Cardiac muscle cell (in vitro differentiated cells and primary cell): Measurements from ENCODE around the gene KLF7. TPM values are rescaled to one million over a fixed set of nuclear protein-coding genes. Genes with fewer than 3 reads are reported as not detected.

Experiments used
- DNase-seq, 2 donors: peaks; one replicate each; pipeline versions ENCODE4 v3.0.0 to v3.0.0-alpha.2; 2010 to 2017; ENCODE audit warnings: low read depth in 1 of 2, low spot score in 1 of 2
- H3K27ac ChIP-seq: fragments of 200-600 bp; sonication (generic); 2 replicates; pipeline ENCODE4 v1.5.1; 2016
- H3K27me3 ChIP-seq: fragments of 200-600 bp; sonication (generic); 2 replicates; pipeline ENCODE4 v1.6.0; 2016; ENCODE audit warnings: control low read depth
- H3K36me3 ChIP-seq: fragments of 200-600 bp; sonication (generic); 2 replicates; pipeline ENCODE4 v1.5.1; 2016; ENCODE audit warnings: control low read depth
- H3K4me1 ChIP-seq: fragments of 200-600 bp; sonication (generic); 2 replicates; pipeline ENCODE4 v1.8.1; 2017; ENCODE audit warnings: low read depth, mild to moderate bottlenecking, mixed run types
- H3K4me3 ChIP-seq: fragments of 200-600 bp; sonication (generic); 2 replicates; pipeline ENCODE4 v1.5.1; 2016; ENCODE audit warnings: mild to moderate bottlenecking
- H3K9me3 ChIP-seq: fragments of 200-600 bp; sonication (generic); 2 replicates; pipeline ENCODE4 v1.5.1; 2017; ENCODE audit warnings: low read depth, mild to moderate bottlenecking, control low read depth
- CTCF ChIP-seq: IDR thresholded peaks from 2 replicates; pipeline ENCODE4 v1.5.1; 2012; ENCODE audit warnings: low read depth, mild to moderate bottlenecking, low read length
- polyA plus RNA-seq: library from polyadenylated mRNA; unstranded; fragments of >200 nt; fragmentation: Nextera tagmentation; extraction: Ambion mirVana; gene quantifications from 2 replicates; pipeline ENCODE4 v1.2.1, GENCODE V29; 2016
- total RNA-seq: library from RNA; depleted of rRNA; stranded (reverse); fragments of >200 nt; gene quantifications from 2 replicates; pipeline ENCODE4 v1.2.3, GENCODE V29; 2016

Gene KLF7
- total and polyA plus RNA-seq, 2 experiments from 2014 or later, result 8.3 to 9.3 TPM

- Histone ChIP-seq H3K4me3 (no peak overlapping the region), H3K4me1 (peaks cover 69% of the 10 kb centered on the region), H3K27ac (peak overlapping the region; percentile 90), H3K27me3 (no peaks in the 10 kb centered on the region), H3K36me3 (no peaks in the 10 kb centered on the region), H3K9me3 (no peaks in the 10 kb centered on the region)
- no peak for DNase-seq
- no peak for TF ChIP-seq CTCF
Measured at GRCh38 chr2:207091928-207092327, 73.8 kb downstream of the KLF7 start.

GRCh38 chr2:207091176-207091575, 74.6 kb downstream of the KLF7 start:
- Histone ChIP-seq H3K27me3 (no peaks in the 10 kb centered on the region), H3K27ac (peak overlapping the region; percentile 90), H3K4me1 (peaks cover 75% of the 10 kb centered on the region), H3K9me3 (no peaks in the 10 kb centered on the region), H3K36me3 (no peaks in the 10 kb centered on the region), H3K4me3 (no peak overlapping the region)
- peak; percentile 59 to 78 for DNase-seq
- no peak for TF ChIP-seq CTCF

- Histone ChIP-seq H3K27me3 (no peaks in the 10 kb centered on the region), H3K27ac (peak overlapping the region; percentile 90), H3K4me1 (peaks cover 76% of the 10 kb centered on the region), H3K9me3 (no peaks in the 10 kb centered on the region), H3K4me3 (no peak overlapping the region), H3K36me3 (no peaks in the 10 kb centered on the region)
- DNase-seq, result no peak
- no peak for TF ChIP-seq CTCF
Measured at GRCh38 chr2:207090389-207090788, 75.4 kb downstream of the KLF7 start.

GRCh38 chr2:207088839-207089238, 76.9 kb downstream of the KLF7 start:
- peak overlapping the region; percentile 2 for H3K27ac ChIP-seq
- no peaks in the 10 kb centered on the region for H3K27me3 ChIP-seq
- H3K9me3 ChIP-seq, result no peaks in the 10 kb centered on the region
- no peaks in the 10 kb centered on the region for H3K36me3 ChIP-seq
- no peak overlapping the region for H3K4me3 ChIP-seq
- TF ChIP-seq CTCF, result no peak
- H3K4me1 ChIP-seq, result peaks cover 79% of the 10 kb centered on the region
- DNase-seq, result no peak

- Histone ChIP-seq H3K27ac (no peak overlapping the region), H3K36me3 (no peaks in the 10 kb centered on the region), H3K9me3 (no peaks in the 10 kb centered on the region), H3K27me3 (no peaks in the 10 kb centered on the region), H3K4me1 (peaks cover 79% of the 10 kb centered on the region), H3K4me3 (no peak overlapping the region)
- TF ChIP-seq CTCF, result no peak
- DNase-seq, result no peak
Measured at GRCh38 chr2:207088276-207088675, 77.5 kb downstream of the KLF7 start.
